PC-9 (cell line): Measurements from ENCODE around the gene NR2C2. TPM values are rescaled to one million over a fixed set of nuclear protein-coding genes. Genes with fewer than 3 reads are reported as not detected.

Experiments used
- BruUV-seq: library from RNA; stranded (reverse); fragments of 400-500 nt; replicated peaks from 2 replicates; lab custom pipeline; 2021; lab: Mats Ljungman, UMichigan
- CTCF ChIA-PET: fragments of 300-600 bp; sonication (Branson Sonifier 250); formaldehyde crosslinking; loops from one replicate; lab custom pipeline; 2022; ENCODE audit warnings: antibody characterized with exemption; lab: Charles Lee
- POLR2A ChIA-PET: fragments of 300-600 bp; sonication (Branson Sonifier 250); formaldehyde crosslinking; loops from one replicate; lab custom pipeline; 2022; ENCODE audit warnings: antibody characterized with exemption; ENCODE audit not compliant: unreplicated experiment; lab: Charles Lee
- DNase-seq, 2 experiments: peaks; one replicate each; pipeline versions ENCODE4 v3.0.0 to v3.0.0-alpha.2; 2015 to 2022; ENCODE audit warnings: mixed read lengths in 1 of 2
- H2AFZ ChIP-seq: fragments of 200-600 bp; sonication (generic); 2 replicates; pipeline ENCODE4 v1.8.1; 2017; ENCODE audit warnings: antibody characterized with exemption
- H3F3A ChIP-seq: fragments of 200-600 bp; sonication (generic); 2 replicates; pipeline ENCODE4 v1.8.1; 2017; ENCODE audit warnings: antibody characterized with exemption, mild to moderate bottlenecking, low read depth; ENCODE audit not compliant: insufficient read depth
- H3K27ac ChIP-seq: fragments of 200-600 bp; sonication (generic); 2 replicates; pipeline ENCODE4 v1.6.1; 2016; ENCODE audit warnings: mixed run types
- H3K27me3 ChIP-seq: fragments of 200-600 bp; sonication (generic); 2 replicates; pipeline ENCODE4 v1.6.1; 2016; ENCODE audit warnings: low read depth, mixed run types; ENCODE audit not compliant: insufficient read depth
- H3K36me3 ChIP-seq: fragments of 200-600 bp; sonication (generic); 2 replicates; pipeline ENCODE4 v1.6.1; 2016; ENCODE audit warnings: low read depth, mixed run types
- H3K4me1 ChIP-seq: fragments of 200-600 bp; sonication (generic); replicated peaks from 2 replicates; pipeline ENCODE4 v1.6.1; 2016; ENCODE audit warnings: mixed run types; ENCODE audit not compliant: insufficient read depth
- H3K4me2 ChIP-seq: fragments of 200-600 bp; sonication (generic); 2 replicates; pipeline ENCODE4 v1.6.1; 2017; ENCODE audit warnings: mixed run types
- H3K4me3 ChIP-seq: fragments of 200-600 bp; sonication (generic); 2 replicates; pipeline ENCODE4 v1.6.1; 2016; ENCODE audit warnings: mixed run types
- H3K79me2 ChIP-seq: fragments of 200-600 bp; sonication (generic); 2 replicates; pipeline ENCODE4 v1.6.1; 2017; ENCODE audit warnings: low read depth, mixed run types
- H3K9me2 ChIP-seq: fragments of 200-600 bp; sonication (generic); 2 replicates; pipeline ENCODE4 v1.8.1; 2017; ENCODE audit warnings: mild to moderate bottlenecking; ENCODE audit not compliant: insufficient read depth
- H3K9me3 ChIP-seq: fragments of 200-600 bp; sonication (generic); 2 replicates; pipeline ENCODE4 v1.8.1; 2016; ENCODE audit warnings: low read depth; ENCODE audit not compliant: insufficient read depth
- H4K20me1 ChIP-seq: fragments of 200-600 bp; sonication (generic); 2 replicates; pipeline ENCODE4 v1.8.1; 2017; ENCODE audit not compliant: insufficient read depth
- CTCF ChIP-seq: fragments of 200-600 bp; sonication (generic); conservative IDR thresholded peaks from 2 replicates; pipeline ENCODE4 v1.6.1; 2017; ENCODE audit warnings: mixed run types, antibody characterized with exemption, mild to moderate bottlenecking, moderate library complexity
- EZH2 ChIP-seq: fragments of 200-600 bp; sonication (generic); IDR thresholded peaks from 2 replicates; pipeline ENCODE4 v1.8.0; 2017; ENCODE audit warnings: antibody characterized with exemption, low read depth
- intact Hi-C: fragments of 100-400 bp; cut with micrococcal nuclease; formaldehyde crosslinking; loops from one replicate; pipeline ENCODE4 v1.10.0; 2022; ENCODE audit not compliant: unreplicated experiment
- total RNA-seq: library from RNA; stranded (reverse); gene quantifications from 2 replicates; pipeline ENCODE4 v1.2.3, GENCODE V29; 2021

NR2C2 gene
- total RNA-seq, 1 experiment from 2014 or later = 44.1 TPM

- Histone ChIP-seq H3K27ac (0 out of 2 replicates have a peak overlapping the region, but pooled peaks have one; percentile 11), H4K20me1 (peaks cover 20% of the 10 kb centered on the region), H3K9me3 (no peaks in the 10 kb centered on the region), H3K27me3 (no peaks in the 10 kb centered on the region), H3K36me3 (no peaks in the 10 kb centered on the region), H3K4me2 (peak overlapping the region; percentile 41), H3K4me3 (no peak overlapping the region), H3F3A (peaks cover 15% of the 10 kb centered on the region; the same call in 1 of the 2 replicates), H3K4me1 (peaks cover 22% of the 10 kb centered on the region), H3K79me2 (peaks cover 44% of the 10 kb centered on the region), H3K9me2 (no peaks in the 10 kb centered on the region), H2AFZ (no peak overlapping the region)
- intact Hi-C loops = loop anchor here (5.0 kb wide), 1 partner anchor 43 kb away; the partner anchor contains the start of gene NR2C2
- TF ChIP-seq CTCF = no peak
- no peak for TF ChIP-seq EZH2
- peak; percentile 58 to 83 for DNase-seq
- ChIA-PET CTCF (no interaction called here), POLR2A (interaction anchor here (0.6 kb wide), 2 partner anchors 42 to 44 kb away, joined by 3 to 12 read pairs; no protein-coding TSS in a partner anchor)
- BruUV-seq = no TSS peak
Observed at GRCh38 chr3:14989943-14990779, 42.8 kb downstream of the NR2C2 start.

GRCh38 chr3:14990780-14991148, 43.4 kb downstream of the NR2C2 start:
- Histone ChIP-seq H3K27me3 (no peaks in the 10 kb centered on the region), H3F3A (peaks cover 15% of the 10 kb centered on the region; the same call in 1 of the 2 replicates), H2AFZ (no peak overlapping the region), H3K9me3 (no peaks in the 10 kb centered on the region), H3K4me3 (no peak overlapping the region), H3K36me3 (no peaks in the 10 kb centered on the region), H4K20me1 (peaks cover 20% of the 10 kb centered on the region), H3K4me1 (peaks cover 22% of the 10 kb centered on the region), H3K9me2 (no peaks in the 10 kb centered on the region), H3K4me2 (peak overlapping the region; percentile 41), H3K27ac (0 out of 2 replicates have a peak overlapping the region, but pooled peaks have one; percentile 11), H3K79me2 (peaks cover 44% of the 10 kb centered on the region)
- DNase-seq = no peak
- TF ChIP-seq CTCF = no peak
- ChIA-PET CTCF (no interaction called here), POLR2A (interaction anchor here (0.6 kb wide), 1 partner anchor 44 kb away, joined by 3 read pairs; no protein-coding TSS in a partner anchor)
- no TSS peak for BruUV-seq
- intact Hi-C loops = loop anchor here (5.0 kb wide), 1 partner anchor 43 kb away; the partner anchor contains the start of gene NR2C2

GRCh38 chr3:14991151-14991742, 43.9 kb downstream of the NR2C2 start:
- Histone ChIP-seq H3K4me2 (peak overlapping the region; percentile 41; the same call in 1 of the 2 replicates), H3K27me3 (no peaks in the 10 kb centered on the region), H3K36me3 (no peaks in the 10 kb centered on the region), H3K79me2 (peaks cover 43% of the 10 kb centered on the region), H3F3A (peaks cover 15% of the 10 kb centered on the region; the same call in 1 of the 2 replicates), H4K20me1 (peaks cover 20% of the 10 kb centered on the region), H2AFZ (no peak overlapping the region), H3K4me3 (no peak overlapping the region), H3K27ac (0 out of 2 replicates have a peak overlapping the region, but pooled peaks have one; percentile 11), H3K9me2 (no peaks in the 10 kb centered on the region), H3K4me1 (peaks cover 22% of the 10 kb centered on the region), H3K9me3 (no peaks in the 10 kb centered on the region)
- ChIA-PET CTCF (no interaction called here), POLR2A (interaction anchor here (0.6 kb wide), 1 partner anchor 45 kb away, joined by 3 read pairs; no protein-coding TSS in a partner anchor)
- no peak for DNase-seq
- no TSS peak for BruUV-seq
- TF ChIP-seq CTCF = no peak
- intact Hi-C loops = loop anchor here (5.0 kb wide), 1 partner anchor 44 kb away; the partner anchor contains the start of gene NR2C2
